ENCODE measurements around the gene BTN3A1. TPM values are rescaled to one million over a fixed set of nuclear protein-coding genes. Genes with fewer than 3 reads are reported as not detected.

The BTN3A1 gene
- total and polyA plus RNA-seq, 2 experiments from 2014 or later: 1.9 to 3.5 TPM

DNA sequence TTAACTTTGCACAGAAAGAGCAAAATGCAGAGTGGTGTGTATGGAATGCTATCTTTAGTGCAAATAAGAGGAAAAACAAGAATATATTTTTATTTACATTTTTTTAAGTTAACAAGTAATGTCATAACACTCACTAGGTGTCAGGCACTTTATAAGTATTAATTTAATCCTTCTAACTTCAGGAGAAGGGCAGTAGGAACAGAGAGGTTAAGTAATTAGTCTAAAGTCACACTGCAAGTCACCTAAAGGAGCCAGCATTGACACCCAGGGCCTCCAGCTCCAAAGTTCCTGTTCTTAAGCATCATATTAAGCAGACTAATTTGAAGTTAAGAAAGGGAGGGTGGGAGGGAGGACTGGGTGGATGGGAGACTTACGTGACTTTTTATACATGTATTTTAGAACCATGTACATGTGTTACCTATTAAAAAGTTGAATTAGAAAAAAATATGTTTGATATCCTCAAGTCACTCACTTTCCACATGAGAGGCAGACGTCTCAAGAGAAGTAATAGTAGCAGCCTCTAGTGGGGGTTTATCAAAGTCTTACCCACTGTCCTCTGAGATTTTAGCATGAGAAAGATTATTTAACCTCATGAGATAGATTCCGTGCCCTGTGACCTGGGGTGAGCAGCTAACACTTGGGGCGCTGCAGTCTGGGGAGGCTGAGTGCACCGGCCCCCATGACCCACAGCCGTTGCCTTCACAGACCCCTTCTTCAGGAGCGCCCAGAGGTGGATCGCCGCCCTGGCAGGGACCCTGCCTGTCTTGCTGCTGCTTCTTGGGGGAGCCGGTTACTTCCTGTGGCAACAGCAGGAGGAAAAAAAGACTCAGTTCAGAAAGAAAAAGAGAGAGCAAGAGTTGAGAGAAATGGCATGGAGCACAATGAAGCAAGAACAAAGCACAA lies 7.0 kb downstream of the BTN3A1 start:
- no peaks in the 10 kb centered on the region for H3K4me1 ChIP-seq (ENCODE audit: low read depth)
- TF ChIP-seq, protein P1, sequence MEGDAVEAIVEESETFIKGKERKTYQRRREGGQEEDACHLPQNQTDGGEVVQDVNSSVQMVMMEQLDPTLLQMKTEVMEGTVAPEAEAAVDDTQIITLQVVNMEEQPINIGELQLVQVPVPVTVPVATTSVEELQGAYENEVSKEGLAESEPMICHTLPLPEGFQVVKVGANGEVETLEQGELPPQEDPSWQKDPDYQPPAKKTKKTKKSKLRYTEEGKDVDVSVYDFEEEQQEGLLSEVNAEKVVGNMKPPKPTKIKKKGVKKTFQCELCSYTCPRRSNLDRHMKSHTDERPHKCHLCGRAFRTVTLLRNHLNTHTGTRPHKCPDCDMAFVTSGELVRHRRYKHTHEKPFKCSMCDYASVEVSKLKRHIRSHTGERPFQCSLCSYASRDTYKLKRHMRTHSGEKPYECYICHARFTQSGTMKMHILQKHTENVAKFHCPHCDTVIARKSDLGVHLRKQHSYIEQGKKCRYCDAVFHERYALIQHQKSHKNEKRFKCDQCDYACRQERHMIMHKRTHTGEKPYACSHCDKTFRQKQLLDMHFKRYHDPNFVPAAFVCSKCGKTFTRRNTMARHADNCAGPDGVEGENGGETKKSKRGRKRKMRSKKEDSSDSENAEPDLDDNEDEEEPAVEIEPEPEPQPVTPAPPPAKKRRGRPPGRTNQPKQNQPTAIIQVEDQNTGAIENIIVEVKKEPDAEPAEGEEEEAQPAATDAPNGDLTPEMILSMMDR (IDR thresholded peaks at IDR 0.05; ENCODE audit: low read depth, low read length): no peak
- no peaks in the 10 kb centered on the region for H3K9me3 ChIP-seq (ENCODE audit: low read depth)
- H3K4me3 ChIP-seq: no peak overlapping the region
- H3K27me3 ChIP-seq: no peaks in the 10 kb centered on the region
- H3K27ac ChIP-seq: no peak overlapping the region
- DNase-seq (ENCODE audit: low read depth in 1 of 2, low spot score in 1 of 2): no peak
- no peaks in the 10 kb centered on the region for H3K36me3 ChIP-seq

DNA sequence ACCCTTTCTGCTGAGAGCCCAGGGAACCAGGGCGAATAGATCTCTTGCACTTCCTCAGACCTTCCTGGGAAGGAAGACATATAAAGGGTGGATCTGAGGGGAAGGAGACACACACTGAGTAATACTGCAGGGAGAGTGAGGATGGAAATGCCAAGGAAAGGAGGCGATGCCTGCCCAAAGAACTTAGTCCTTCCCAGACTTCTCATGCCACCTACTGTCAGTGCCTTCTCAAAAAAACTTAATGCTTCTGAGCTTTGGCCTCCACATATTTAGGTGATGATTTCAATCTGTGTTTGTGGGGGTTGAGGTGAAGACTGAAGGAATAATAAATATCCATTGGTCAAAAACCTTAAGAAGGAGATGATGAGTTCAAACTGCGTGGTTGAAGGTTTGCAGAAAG lies 9.7 kb downstream of the BTN3A1 start:
- Histone ChIP-seq H3K27ac (no peak overlapping the region), H3K9me3 (ENCODE audit: low read depth) (no peaks in the 10 kb centered on the region), H3K4me1 (ENCODE audit: low read depth) (no peaks in the 10 kb centered on the region), H3K36me3 (no peaks in the 10 kb centered on the region), H3K27me3 (no peaks in the 10 kb centered on the region), H3K4me3 (no peak overlapping the region)
- TF ChIP-seq, protein P1 (IDR thresholded peaks at IDR 0.05; ENCODE audit: low read depth, low read length): no peak
- no peak for DNase-seq (ENCODE audit: low read depth in 1 of 2, low spot score in 1 of 2)

DNA sequence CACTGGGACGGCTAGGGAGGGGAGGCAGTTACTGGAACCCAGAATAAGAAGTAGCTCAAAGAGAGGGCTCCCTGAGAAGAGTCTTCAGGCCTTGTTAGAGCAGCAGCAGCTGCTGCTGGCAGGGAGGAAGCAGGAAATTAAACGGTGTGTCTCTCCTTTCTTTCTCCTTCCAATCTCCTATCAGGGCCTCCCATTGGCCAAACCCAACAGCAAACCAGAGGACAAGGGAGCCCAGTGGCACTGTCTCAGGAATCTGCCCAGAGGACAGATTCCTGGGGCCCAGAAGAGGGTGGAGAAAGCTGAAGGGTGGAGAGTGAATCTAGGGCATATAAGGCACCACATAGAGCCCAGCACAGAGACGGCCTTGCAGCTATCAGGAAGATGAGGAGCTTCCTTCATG lies 10.2 kb downstream of the BTN3A1 start:
- no peak for DNase-seq (ENCODE audit: low read depth in 1 of 2, low spot score in 1 of 2)

DNA sequence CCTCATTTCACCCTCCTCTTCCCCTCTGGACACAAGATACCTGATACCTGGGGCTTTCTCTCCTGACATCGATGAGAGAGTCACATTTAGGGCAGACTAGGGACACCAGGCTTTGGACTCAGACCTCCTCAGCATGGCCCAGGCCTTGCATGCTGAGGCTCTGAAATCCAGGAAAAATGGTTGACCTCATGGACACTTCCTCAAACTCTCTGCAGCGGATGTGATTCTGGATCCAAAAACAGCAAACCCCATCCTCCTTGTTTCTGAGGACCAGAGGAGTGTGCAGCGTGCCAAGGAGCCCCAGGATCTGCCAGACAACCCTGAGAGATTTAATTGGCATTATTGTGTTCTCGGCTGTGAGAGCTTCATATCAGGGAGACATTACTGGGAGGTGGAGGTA lies 10.9 kb downstream of the BTN3A1 start:
- Histone ChIP-seq H3K36me3 (no peaks in the 10 kb centered on the region), H3K27me3 (no peaks in the 10 kb centered on the region), H3K4me3 (no peak overlapping the region), H3K4me1 (ENCODE audit: low read depth) (no peaks in the 10 kb centered on the region), H3K9me3 (ENCODE audit: low read depth) (no peaks in the 10 kb centered on the region), H3K27ac (no peak overlapping the region)
- TF ChIP-seq, protein P1 (IDR thresholded peaks at IDR 0.05; ENCODE audit: low read depth, low read length): no peak
- DNase-seq (ENCODE audit: low read depth in 1 of 2, low spot score in 1 of 2): no peak

More for the DNA sequence above, 10.2 kb downstream of the BTN3A1 start:
- Histone ChIP-seq H3K4me1 (ENCODE audit: low read depth) (no peaks in the 10 kb centered on the region), H3K27ac (no peak overlapping the region), H3K9me3 (ENCODE audit: low read depth) (no peaks in the 10 kb centered on the region), H3K36me3 (no peaks in the 10 kb centered on the region), H3K4me3 (no peak overlapping the region), H3K27me3 (no peaks in the 10 kb centered on the region)
- TF ChIP-seq, protein P1 (IDR thresholded peaks at IDR 0.05; ENCODE audit: low read depth, low read length): no peak

DNA sequence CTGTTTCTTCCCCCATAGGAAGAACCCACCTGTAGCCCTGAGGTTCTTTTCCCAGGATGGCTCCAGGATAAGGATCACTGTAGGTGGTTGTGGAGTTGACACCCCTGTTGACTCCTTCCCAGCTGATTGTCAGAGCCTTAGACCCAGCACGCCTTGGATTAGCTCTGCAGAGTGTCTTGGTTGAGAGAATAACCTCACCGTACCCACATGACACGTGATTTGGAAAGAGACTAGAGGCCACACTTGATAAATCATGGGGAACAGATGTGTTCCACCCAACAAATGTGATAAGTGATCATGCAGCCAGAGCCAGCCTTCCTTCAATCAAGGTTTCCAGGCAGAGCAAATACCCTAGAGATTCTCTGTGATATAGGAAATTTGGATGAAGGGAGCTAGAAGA lies 12.2 kb downstream of the BTN3A1 start:
- TF ChIP-seq, protein P1 (IDR thresholded peaks at IDR 0.05; ENCODE audit: low read depth, low read length): no peak
- Histone ChIP-seq H3K36me3 (no peaks in the 10 kb centered on the region), H3K4me3 (no peak overlapping the region), H3K27me3 (no peaks in the 10 kb centered on the region), H3K27ac (no peak overlapping the region), H3K4me1 (ENCODE audit: low read depth) (no peaks in the 10 kb centered on the region), H3K9me3 (ENCODE audit: low read depth) (no peaks in the 10 kb centered on the region)
- no peak for DNase-seq (ENCODE audit: low read depth in 1 of 2, low spot score in 1 of 2)

Data from cardiac muscle cell (in vitro differentiated cells and primary cell).